Lower leg skin (tissue), 4 donors: ENCODE measurements around the gene LANCL2. TPM values are rescaled to one million over a fixed set of nuclear protein-coding genes. Genes with fewer than 3 reads are reported as not detected.

ENCODE experiments used
- DNase-seq, 2 donors: peaks; one replicate each; pipeline ENCODE4 v3.0.0-alpha.2; 2019; ENCODE audit warnings: low spot score in 2 of 2
- H3K4me3 ChIP-seq: fragments of 200-600 bp; sonication (generic); 2 replicates; pipeline ENCODE4 v1.5.1; 2017; ENCODE audit warnings: mild to moderate bottlenecking, low read depth; ENCODE audit not compliant: poor library complexity, severe bottlenecking
- CTCF ChIP-seq, 3 donors: fragments of 450-650 bp; IDR thresholded peaks; one replicate each; pipeline ENCODE4 v1.5.1; 2016; ENCODE audit warnings: antibody characterized with exemption in 3 of 3, mild to moderate bottlenecking in 3 of 3, moderate library complexity in 2 of 3
- POLR2A ChIP-seq, 2 donors: fragments of 450-650 bp; IDR thresholded peaks; one replicate each; pipeline ENCODE4 v1.6.1; 2016 to 2017; ENCODE audit warnings: antibody characterized with exemption in 2 of 2, mild to moderate bottlenecking in 1 of 2, moderate library complexity in 1 of 2
- WGBS, 2 donors: methylation state at CpG; one replicate each; pipeline ENCODE4 v1.1.5; 2018; 5-methylcytosine and 5-hydroxymethylcytosine counted together
- intact Hi-C: fragments of 100-400 bp; cut with DNase I; formaldehyde crosslinking; loops from one replicate; pipeline ENCODE4 v1.15.0; 2023; ENCODE audit warnings: low total_unique reads
- total RNA-seq, 4 donors: library from RNA; depleted of rRNA; stranded (reverse); fragments of >200 nt; gene quantifications; one replicate each; pipeline ENCODE4 v1.1.0, GENCODE V29; 2016

The LANCL2 gene
- total RNA-seq, 4 donors from 2014 or later, result 7.7 to 13.4 (median 11.4) TPM

GRCh38 chr7:55426676-55427075 lies 61.5 kb downstream of the LANCL2 start:
- no peak for DNase-seq
- TF ChIP-seq CTCF (IDR thresholded peaks at IDR 0.05) (no peak), POLR2A (IDR thresholded peaks at IDR 0.05) (no peak)
- WGBS, 2 donors, result 81 to 86% methylated on average over 12 of the region's 12 CpGs
- no peak overlapping the region for H3K4me3 ChIP-seq
- intact Hi-C loops, result no loop called here

DNA sequence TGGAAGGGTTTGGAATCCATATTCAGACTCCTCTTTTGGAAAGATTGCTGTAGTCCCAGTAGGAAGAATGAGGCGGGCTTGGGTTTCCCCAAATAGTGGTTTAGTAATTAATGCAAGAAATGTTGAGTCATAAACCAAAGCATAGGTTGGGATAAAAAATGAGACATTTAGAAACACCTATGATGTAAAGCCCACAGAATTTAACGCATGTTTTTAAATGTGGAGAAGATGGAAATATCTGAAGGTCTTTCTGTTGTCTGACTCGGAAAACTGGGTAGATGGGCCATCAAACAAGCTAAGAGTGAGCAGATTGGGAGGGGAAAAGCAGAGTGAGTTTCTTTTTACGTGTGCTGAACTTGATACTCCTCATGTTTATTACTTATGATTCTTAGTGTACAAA lies 62.2 kb downstream of the LANCL2 start:
- no peak for TF ChIP-seq CTCF (IDR thresholded peaks at IDR 0.05)
- no peak for TF ChIP-seq POLR2A (IDR thresholded peaks at IDR 0.05)
- no peak overlapping the region for H3K4me3 ChIP-seq
- WGBS, 2 donors, result 67 to 85% methylated on average over 4 of the region's 4 CpGs
- intact Hi-C loops, result no loop called here
- no peak for DNase-seq

- 88 to 89% methylated on average over 11 of the region's 11 CpGs for WGBS, 2 donors
- intact Hi-C loops, result no loop called here
- TF ChIP-seq POLR2A (IDR thresholded peaks at IDR 0.05) (no peak), CTCF (IDR thresholded peaks at IDR 0.05) (no peak)
- H3K4me3 ChIP-seq, result no peak overlapping the region
- no peak for DNase-seq
These were observed 62.7 kb downstream of the LANCL2 start for GRCh38 chr7:55427800-55428199.

DNA sequence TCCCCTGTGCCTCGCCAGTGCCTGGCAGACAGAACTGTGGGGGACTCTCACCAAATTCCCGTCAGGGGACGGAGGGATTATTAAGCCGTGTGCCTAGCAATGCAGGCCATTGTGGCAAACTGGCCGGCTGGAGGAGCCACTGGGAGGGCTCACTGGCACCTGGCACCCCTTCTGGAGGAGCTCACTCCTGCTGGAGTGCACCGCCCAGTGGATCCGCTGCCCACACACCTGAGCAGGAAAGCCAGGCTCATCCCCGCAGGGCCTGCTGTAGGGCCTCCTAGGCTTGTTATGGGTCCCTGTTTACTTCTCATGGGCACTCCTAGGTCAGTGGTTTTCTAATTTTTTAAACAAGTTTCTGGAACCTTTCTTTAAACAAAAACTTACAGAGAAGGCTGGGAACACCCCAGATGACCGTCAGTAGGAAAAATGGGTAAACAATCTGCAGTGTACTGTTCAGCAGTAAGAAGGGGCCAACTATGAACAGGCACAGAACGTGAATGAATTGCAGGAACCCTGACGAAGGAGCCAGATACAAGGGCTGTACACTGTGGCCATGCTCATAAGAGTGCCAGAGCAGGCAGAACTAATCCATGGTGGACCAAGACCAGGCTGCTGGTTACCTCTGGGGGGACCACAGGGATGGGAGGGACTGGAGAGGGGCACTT lies 64.8 kb downstream of the LANCL2 start:
- intact Hi-C loops, result no loop called here
- TF ChIP-seq CTCF (IDR thresholded peaks at IDR 0.05) (no peak), POLR2A (IDR thresholded peaks at IDR 0.05) (no peak)
- 77 to 79% methylated on average over 11 of the region's 11 CpGs for WGBS, 2 donors
- no peak for DNase-seq
- no peak overlapping the region for H3K4me3 ChIP-seq

DNA sequence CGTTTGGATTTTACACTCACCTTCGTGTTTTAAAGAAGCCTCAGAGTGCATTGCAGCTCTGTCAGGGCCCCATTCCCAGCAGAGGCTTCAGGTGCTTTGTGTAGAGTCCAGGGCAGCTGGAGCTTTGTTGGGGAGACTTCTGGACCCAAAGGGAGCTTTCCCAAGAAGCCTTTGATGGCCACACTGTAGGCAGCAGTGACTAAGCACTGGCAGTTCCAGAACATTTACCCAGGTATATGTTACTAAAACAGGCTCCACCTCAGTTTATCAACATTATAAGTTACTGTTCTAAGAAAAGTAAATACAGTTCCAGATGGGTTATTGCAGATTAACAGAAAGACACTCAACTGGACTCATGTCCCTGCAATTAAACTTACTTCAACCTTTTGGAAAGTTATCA lies 66.8 kb downstream of the LANCL2 start:
- H3K4me3 ChIP-seq, result no peak overlapping the region
- WGBS, 2 donors, result 35 to 63% methylated on average over 2 of the region's 2 CpGs
- TF ChIP-seq POLR2A (IDR thresholded peaks at IDR 0.05) (no peak), CTCF (IDR thresholded peaks at IDR 0.05) (no peak)
- no peak for DNase-seq
- intact Hi-C loops, result no loop called here

DNA sequence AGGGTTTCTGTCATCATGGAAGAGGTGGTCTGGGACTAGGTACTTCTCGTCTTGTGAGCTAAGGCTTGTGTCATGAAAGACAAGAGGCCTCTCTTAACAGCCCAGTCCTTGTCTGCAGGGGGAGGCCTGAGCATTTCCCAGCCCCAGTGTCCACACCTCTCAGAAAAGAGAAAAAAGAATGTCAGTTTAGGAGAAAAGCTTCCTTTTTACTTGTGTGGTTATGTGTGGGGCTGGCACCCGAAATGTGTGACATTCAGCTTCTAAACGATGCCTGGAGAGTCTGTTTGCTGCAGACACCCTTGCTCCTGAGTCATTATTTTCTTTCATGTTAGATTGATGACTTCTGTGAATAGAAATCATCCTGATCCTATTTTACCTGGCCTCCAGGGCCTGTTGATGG lies 67.4 kb downstream of the LANCL2 start:
- 74 to 78% methylated on average over 3 of the region's 3 CpGs for WGBS, 2 donors
- intact Hi-C loops, result no loop called here
- no peak overlapping the region for H3K4me3 ChIP-seq
- no peak for DNase-seq
- TF ChIP-seq CTCF (IDR thresholded peaks at IDR 0.05) (no peak), POLR2A (IDR thresholded peaks at IDR 0.05) (no peak)
